HFF-Myc (cell line): ENCODE measurements around the gene CLDN9.
A peak's percentile ranks its signal among the peaks of the same experiment; 100 is the strongest.

Source experiments
- DNase-seq: peaks from one replicate; pipeline ENCODE4 v3.0.0-alpha.2; 2011; ENCODE audit warnings: low read depth; ENCODE audit errors: extremely low read depth
- H3K4me3 ChIP-seq: replicated peaks from 2 replicates; pipeline ENCODE4 v1.5.1; 2011; ENCODE audit warnings: low read depth, mild to moderate bottlenecking, control low read depth, low read length
- TF ChIP-seq, protein P1 (sequence below): IDR thresholded peaks from 2 replicates; pipeline ENCODE4 v1.5.1; 2012; ENCODE audit warnings: mild to moderate bottlenecking, low read depth, low read length, control low read depth; ENCODE audit errors: missing control alignments

CLDN9 gene

GRCh38 chr16:3019594-3020246 lies 7.0 kb downstream of the CLDN9 start:
- DNase-seq = no peak
- peak overlapping the region; percentile 96 for H3K4me3 ChIP-seq
- TF ChIP-seq, protein P1, sequence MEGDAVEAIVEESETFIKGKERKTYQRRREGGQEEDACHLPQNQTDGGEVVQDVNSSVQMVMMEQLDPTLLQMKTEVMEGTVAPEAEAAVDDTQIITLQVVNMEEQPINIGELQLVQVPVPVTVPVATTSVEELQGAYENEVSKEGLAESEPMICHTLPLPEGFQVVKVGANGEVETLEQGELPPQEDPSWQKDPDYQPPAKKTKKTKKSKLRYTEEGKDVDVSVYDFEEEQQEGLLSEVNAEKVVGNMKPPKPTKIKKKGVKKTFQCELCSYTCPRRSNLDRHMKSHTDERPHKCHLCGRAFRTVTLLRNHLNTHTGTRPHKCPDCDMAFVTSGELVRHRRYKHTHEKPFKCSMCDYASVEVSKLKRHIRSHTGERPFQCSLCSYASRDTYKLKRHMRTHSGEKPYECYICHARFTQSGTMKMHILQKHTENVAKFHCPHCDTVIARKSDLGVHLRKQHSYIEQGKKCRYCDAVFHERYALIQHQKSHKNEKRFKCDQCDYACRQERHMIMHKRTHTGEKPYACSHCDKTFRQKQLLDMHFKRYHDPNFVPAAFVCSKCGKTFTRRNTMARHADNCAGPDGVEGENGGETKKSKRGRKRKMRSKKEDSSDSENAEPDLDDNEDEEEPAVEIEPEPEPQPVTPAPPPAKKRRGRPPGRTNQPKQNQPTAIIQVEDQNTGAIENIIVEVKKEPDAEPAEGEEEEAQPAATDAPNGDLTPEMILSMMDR = no peak

- DNase-seq = peak; percentile 9
- H3K4me3 ChIP-seq = peak within 1 kb of the TSS; percentile 96
- TF ChIP-seq, protein P1 = no peak
Measured at GRCh38 chr16:3020247-3020603, 7.5 kb downstream of the CLDN9 start, which contains the start of gene TNFRSF12A. Gene TNFRSF12A (plus strand): TSS chr16:3020368. CDS start chr16:3020398, 30 bp downstream.

DNA sequence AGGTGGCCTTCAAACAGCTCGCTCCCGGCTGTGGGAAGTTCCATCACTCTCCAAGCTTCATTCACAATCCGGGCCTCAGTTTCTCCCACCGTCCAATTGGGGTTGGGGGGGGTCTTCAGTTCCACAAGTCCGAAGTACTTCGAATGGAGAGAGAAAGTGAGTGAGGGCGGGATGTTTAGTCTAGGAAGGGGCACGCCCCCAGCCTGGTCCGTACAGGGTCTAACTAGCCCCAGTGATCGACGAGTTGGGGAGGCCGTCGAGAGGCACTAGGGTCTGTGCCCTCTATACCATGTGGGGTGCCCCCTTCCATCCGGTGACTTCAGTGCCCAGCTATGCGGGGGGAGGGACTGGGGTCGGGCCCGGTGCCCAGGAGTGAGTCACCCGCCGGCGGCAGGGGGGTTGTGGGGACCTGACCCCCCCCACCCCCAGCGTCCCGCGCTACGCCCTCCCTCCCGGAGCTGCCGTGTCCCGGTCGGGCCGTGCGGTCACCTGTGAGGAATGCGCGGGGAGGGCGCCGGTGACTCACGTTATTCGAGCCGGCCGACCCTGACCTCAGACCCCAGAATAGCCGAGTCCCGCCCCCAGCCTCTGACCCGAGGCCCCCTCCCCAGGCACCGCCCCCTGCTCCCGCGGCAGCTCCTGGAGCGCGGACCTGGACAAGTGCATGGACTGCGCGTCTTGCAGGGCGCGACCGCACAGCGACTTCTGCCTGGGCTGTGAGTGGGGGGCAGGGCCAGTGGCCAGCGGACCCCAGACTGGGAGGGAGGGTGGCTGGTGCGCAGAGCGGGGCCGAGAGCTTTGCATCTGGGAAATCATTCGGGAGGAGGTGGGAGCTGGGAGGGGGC lies 8.1 kb downstream of the CLDN9 start:
- peak overlapping the region; percentile 96 for H3K4me3 ChIP-seq
- peak; percentile 64 for DNase-seq
- TF ChIP-seq, protein P1 = no peak

GRCh38 chr16:3021449-3022207 lies 8.9 kb downstream of the CLDN9 start:
- peak; percentile 67 for DNase-seq
- H3K4me3 ChIP-seq = peak overlapping the region; percentile 96
- TF ChIP-seq, protein P1 = peak; percentile 38

- peak overlapping the region; percentile 96 for H3K4me3 ChIP-seq
- TF ChIP-seq, protein P1 = no peak
- peak; percentile 88 for DNase-seq
Measured at GRCh38 chr16:3022208-3022683, 9.5 kb downstream of the CLDN9 start.

- H3K4me3 ChIP-seq = peak overlapping the region; percentile 96
- TF ChIP-seq, protein P1 = no peak
Measured at GRCh38 chr16:3022684-3023414, 10.1 kb downstream of the CLDN9 start.

More at GRCh38 chr16:3022684-3023414, 10.1 kb downstream of the CLDN9 start:
- DNase-seq = no peak
